IMR-90 (cell line): Measurements from ENCODE around the gene GPR62. TPM values are rescaled to one million over a fixed set of nuclear protein-coding genes. Genes with fewer than 3 reads are reported as not detected.

Source experiments
- ATAC-seq: fragments of 200-7000 bp; cut with Tn5 transposase; 2 replicates; pipeline ENCODE4 v1.9.1; 2020; ENCODE audit warnings: low read depth, mild to moderate bottlenecking, moderate library complexity
- BruUV-seq: library from RNA; stranded (reverse); fragments of 400-500 nt; replicated peaks from 2 replicates; lab custom pipeline; 2021; lab: Mats Ljungman, UMichigan
- CTCF ChIA-PET: fragments of 300-600 bp; formaldehyde crosslinking; extraction: SDS; loops from one replicate; lab custom pipeline; 2021; ENCODE audit warnings: antibody characterized with exemption; lab: Yijun Ruan, JAX
- POLR2A ChIA-PET: fragments of 300-600 bp; sonication (Branson Sonifier 250); formaldehyde crosslinking; loops from one replicate; lab custom pipeline; 2022; ENCODE audit warnings: antibody characterized with exemption; ENCODE audit not compliant: unreplicated experiment; lab: Charles Lee
- DNase-seq: peaks from one replicate; pipeline ENCODE4 v3.0.0; 2013
- H2AFZ ChIP-seq: replicated peaks from 2 replicates; pipeline ENCODE3; 2013; ENCODE audit warnings: low read length, mild to moderate bottlenecking; ENCODE audit not compliant: poor library complexity
- H2AK5ac ChIP-seq: 2 replicates; pipeline ENCODE4 v1.6.1; 2013; ENCODE audit warnings: low read depth, low read length, inconsistent platforms
- H2AK9ac ChIP-seq: replicated peaks from 2 replicates; pipeline ENCODE3; 2013; ENCODE audit warnings: mild to moderate bottlenecking, low read depth, low read length, moderate library complexity; ENCODE audit not compliant: poor library complexity
- H2BK120ac ChIP-seq: 2 replicates; pipeline ENCODE4 v1.6.1; 2013; ENCODE audit warnings: low read depth, low read length, inconsistent platforms
- H2BK15ac ChIP-seq: 3 replicates; pipeline ENCODE4 v1.6.1; 2013; ENCODE audit warnings: low read depth, low read length, inconsistent platforms
- H2BK20ac ChIP-seq: 2 replicates; pipeline ENCODE4 v1.6.1; 2013; ENCODE audit warnings: low read depth, mild to moderate bottlenecking, inconsistent platforms, low read length, moderate library complexity
- H2BK5ac ChIP-seq: 2 replicates; pipeline ENCODE4 v1.6.1; 2013; ENCODE audit warnings: mild to moderate bottlenecking, low read depth, low read length, inconsistent platforms; ENCODE audit not compliant: poor library complexity, severe bottlenecking
- H3K14ac ChIP-seq: replicated peaks from 2 replicates; pipeline ENCODE4 v1.6.1; 2013; ENCODE audit warnings: low read depth, low read length, inconsistent platforms
- H3K18ac ChIP-seq: 2 replicates; pipeline ENCODE4 v1.6.1; 2013; ENCODE audit warnings: low read depth, low read length, control low read depth
- H3K23ac ChIP-seq: 2 replicates; pipeline ENCODE4 v1.6.1; 2013; ENCODE audit warnings: low read depth, low read length, inconsistent platforms
- H3K27ac ChIP-seq: 2 replicates; pipeline ENCODE4 v1.5.1; 2013; ENCODE audit warnings: mild to moderate bottlenecking, control low read depth, low read length; ENCODE audit not compliant: insufficient read depth
- H3K27me3 ChIP-seq: 2 replicates; pipeline ENCODE4 v1.6.1; 2013; ENCODE audit warnings: low read length; ENCODE audit not compliant: control insufficient read depth, insufficient read depth
- H3K36me3 ChIP-seq: 2 replicates; pipeline ENCODE4 v1.6.1; 2013; ENCODE audit warnings: low read length, mixed read lengths; ENCODE audit not compliant: control insufficient read depth, insufficient read depth
- H3K4ac ChIP-seq: 2 replicates; pipeline ENCODE4 v1.6.1; 2013; ENCODE audit warnings: low read depth, low read length, inconsistent platforms
- H3K4me1 ChIP-seq: 2 replicates; pipeline ENCODE4 v1.6.1; 2013; ENCODE audit warnings: low read length, mixed read lengths; ENCODE audit not compliant: control insufficient read depth, insufficient read depth
- H3K4me2 ChIP-seq: 2 replicates; pipeline ENCODE4 v1.6.1; 2013; ENCODE audit warnings: low read depth, mild to moderate bottlenecking, control low read depth, low read length, moderate library complexity
- H3K4me3 ChIP-seq: 2 replicates; pipeline ENCODE4 v1.5.1; 2013; ENCODE audit warnings: low read depth, mild to moderate bottlenecking, control low read depth, low read length, moderate library complexity; ENCODE audit not compliant: insufficient read depth
- H3K56ac ChIP-seq: 2 replicates; pipeline ENCODE4 v1.6.1; 2013; ENCODE audit warnings: low read length, inconsistent platforms; ENCODE audit not compliant: insufficient read depth; ENCODE audit errors: extremely low read depth
- H3K79me1 ChIP-seq, 2 experiments: 2 replicates each; pipeline ENCODE4 v1.6.1; 2013; ENCODE audit warnings: low read length in 2 of 2, inconsistent platforms in 1 of 2, low read depth in 1 of 2
- H3K9ac ChIP-seq: 2 replicates; pipeline ENCODE4 v1.6.1; 2013; ENCODE audit warnings: low read depth, low read length, control low read depth
- H3K9me1 ChIP-seq: 2 replicates; pipeline ENCODE4 v1.6.1; 2013; ENCODE audit warnings: low read length, inconsistent platforms; ENCODE audit not compliant: insufficient read depth
- H3K9me3 ChIP-seq: 2 replicates; pipeline ENCODE4 v1.6.1; 2013; ENCODE audit warnings: low read length; ENCODE audit not compliant: control insufficient read depth, insufficient read depth
- H4K20me1 ChIP-seq: 2 replicates; pipeline ENCODE4 v1.6.1; 2013; ENCODE audit warnings: low read length, inconsistent platforms; ENCODE audit not compliant: insufficient read depth
- H4K5ac ChIP-seq: 2 replicates; pipeline ENCODE4 v1.6.1; 2013; ENCODE audit warnings: mild to moderate bottlenecking, low read depth, low read length, control low read depth
- H4K8ac ChIP-seq, 2 experiments: 2 replicates each; pipeline ENCODE4 v1.6.1; 2013; ENCODE audit warnings: low read depth in 2 of 2, low read length in 2 of 2, control low read depth in 1 of 2, inconsistent platforms in 1 of 2
- H4K91ac ChIP-seq: 2 replicates; pipeline ENCODE4 v1.6.1; 2013; ENCODE audit warnings: low read depth, low read length, inconsistent platforms; ENCODE audit not compliant: insufficient read depth
- CHD1 ChIP-seq: IDR thresholded peaks from 2 replicates; pipeline ENCODE4 v1.6.1; 2012; ENCODE audit warnings: low read depth, low read length, improper control_type of control experiment
- FOS ChIP-seq: fragments of 150-350 bp; IDR thresholded peaks from 2 replicates; pipeline ENCODE4 v1.6.1; 2016; ENCODE audit warnings: low read depth, low read length
- MAFK ChIP-seq: IDR thresholded peaks from 2 replicates; pipeline ENCODE4 v1.6.1; 2012; ENCODE audit warnings: low read depth, low read length, improper control_type of control experiment
- SMC3 ChIP-seq: fragments of 150-350 bp; IDR thresholded peaks from 2 replicates; pipeline ENCODE4 v1.6.1; 2016; ENCODE audit warnings: low read depth, mild to moderate bottlenecking, antibody characterized with exemption, low read length, moderate library complexity
- WGBS, 2 experiments: methylation state at CpG; one replicate each; pipeline versions ENCODE4 v1.1.5 to v1.1.7; 2013; ENCODE audit warnings: missing lambda C conversion rate in 2 of 2; ENCODE audit not compliant: insufficient read length in 1 of 2; ENCODE audit errors: extremely low coverage in 2 of 2; 5-methylcytosine and 5-hydroxymethylcytosine counted together
- dilution Hi-C: fragments of 300-500 bp; cut with HindIII; formaldehyde crosslinking; loops from one replicate; pipeline ENCODE4 v1.14.3; 2018; ENCODE audit warnings: low sequenced_read_pairs; ENCODE audit not compliant: unreplicated experiment
- in situ Hi-C: fragments of 300-500 bp; cut with MboI; formaldehyde crosslinking; loops from 3 replicates; pipeline ENCODE4 v1.14.3; 2019; ENCODE audit warnings: low sequenced_read_pairs, inconsistent platforms, mixed read lengths
- intact Hi-C: fragments of 100-400 bp; cut with micrococcal nuclease; formaldehyde crosslinking; loops from 2 replicates; pipeline ENCODE4 v1.10.0; 2022
- polyA plus RNA-seq, 3 experiments: library from polyadenylated mRNA; depleted of rRNA; stranded (reverse); fragments of >200 nt; gene quantifications; 2 replicates each; pipeline ENCODE4 v1.2.3, GENCODE V29; 2012; ENCODE audit warnings: low replicate concordance in 1 of 3
- total RNA-seq: library from RNA; depleted of rRNA; stranded (reverse); fragments of >200 nt; gene quantifications from 2 replicates; pipeline ENCODE4 v1.2.3, GENCODE V29; 2012
- TF ChIP-seq, protein P1 (sequence below): fragments of 150-350 bp; IDR thresholded peaks from 2 replicates; pipeline ENCODE4 v1.6.1; 2016; ENCODE audit warnings: low read depth, mild to moderate bottlenecking, low read length, moderate library complexity, borderline replicate concordance

Gene GPR62
- total and polyA plus RNA-seq, 2 of the 4 experiments (the other 2 are of a cell fraction), result under 0.01 TPM; not detected in 1

- no peak for DNase-seq
- H3K23ac ChIP-seq, result no peak overlapping the region
- H3K4me1 ChIP-seq, result peaks cover 9% of the 10 kb centered on the region
- H4K91ac ChIP-seq, result no peak overlapping the region
- no peak overlapping the region for H2BK15ac ChIP-seq
- no peaks in the 10 kb centered on the region for H3K79me1 ChIP-seq
- no peak overlapping the region for H3K14ac ChIP-seq
- BruUV-seq, result no TSS peak
- H2AK9ac ChIP-seq, result no peak overlapping the region
- in situ Hi-C loops (loop anchor here (25.0 kb wide), 1 partner anchor 562 kb away; the partner anchor contains the start of genes MANF and RBM15B), dilution Hi-C loops (no loop called here), intact Hi-C loops (no loop called here)
- H3K27me3 ChIP-seq, result no peaks in the 10 kb centered on the region
- peaks cover 6% of the 10 kb centered on the region; the same call in 1 of the 2 replicates for H3K9me1 ChIP-seq
- H3K18ac ChIP-seq, result no peak overlapping the region
- H2BK120ac ChIP-seq, result no peak overlapping the region
- H2BK5ac ChIP-seq, result no peak overlapping the region
- WGBS, 2 experiments, result 100% methylated on average over 3 of the region's 5 CpGs; no CpG with 5 or more reads in 1 of the 2 experiments
- CTCF ChIA-PET, result no interaction called here
- H3K9me3 ChIP-seq, result no peaks in the 10 kb centered on the region
- no peak for TF ChIP-seq CHD1
- TF ChIP-seq, protein P1, sequence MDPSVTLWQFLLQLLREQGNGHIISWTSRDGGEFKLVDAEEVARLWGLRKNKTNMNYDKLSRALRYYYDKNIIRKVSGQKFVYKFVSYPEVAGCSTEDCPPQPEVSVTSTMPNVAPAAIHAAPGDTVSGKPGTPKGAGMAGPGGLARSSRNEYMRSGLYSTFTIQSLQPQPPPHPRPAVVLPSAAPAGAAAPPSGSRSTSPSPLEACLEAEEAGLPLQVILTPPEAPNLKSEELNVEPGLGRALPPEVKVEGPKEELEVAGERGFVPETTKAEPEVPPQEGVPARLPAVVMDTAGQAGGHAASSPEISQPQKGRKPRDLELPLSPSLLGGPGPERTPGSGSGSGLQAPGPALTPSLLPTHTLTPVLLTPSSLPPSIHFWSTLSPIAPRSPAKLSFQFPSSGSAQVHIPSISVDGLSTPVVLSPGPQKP, result no peak
- no peak for TF ChIP-seq FOS
- no peak for TF ChIP-seq SMC3
- no peak for TF ChIP-seq MAFK
- no peak overlapping the region for H3K4ac ChIP-seq
- no peaks in the 10 kb centered on the region for H4K20me1 ChIP-seq
- H3K36me3 ChIP-seq, result peaks cover 2% of the 10 kb centered on the region; the same call in 1 of the 2 replicates
- H3K4me3 ChIP-seq, result no peak overlapping the region
- no peak for ATAC-seq
- H4K5ac ChIP-seq, result no peak overlapping the region
- no peak overlapping the region for H2AK5ac ChIP-seq
- POLR2A ChIA-PET, result no interaction called here
- H3K27ac ChIP-seq, result no peak overlapping the region
- no peak overlapping the region for H3K56ac ChIP-seq
- H4K8ac ChIP-seq, result no peak overlapping the region
- H3K4me2 ChIP-seq, result no peak overlapping the region
- H2BK20ac ChIP-seq, result no peak overlapping the region
- no peak overlapping the region for H2AFZ ChIP-seq
- H3K9ac ChIP-seq, result no peak overlapping the region
These were observed 6.1 kb upstream of the GPR62 start for GRCh38 chr3:51949121-51949520.
